AG04450 (cell line): Measurements from ENCODE around the gene NINL. TPM values are rescaled to one million over a fixed set of nuclear protein-coding genes. Genes with fewer than 3 reads are reported as not detected.
"Not testable (repeated sequence)": the region's sequence is repeated elsewhere in the genome, so short reads cannot be mapped to it uniquely, and the experiment has no call there.

Experiments
- CTCF ChIA-PET: fragments of 300-600, 350-600 bp; formaldehyde crosslinking; extraction: SDS; loops from one replicate; lab custom pipeline; 2022; ENCODE audit warnings: antibody characterized with exemption, inconsistent platforms; lab: Charles Lee
- POLR2A ChIA-PET: fragments of 350-600 bp; formaldehyde crosslinking; extraction: SDS; loops from one replicate; lab custom pipeline; 2021; ENCODE audit warnings: antibody characterized with exemption, inconsistent platforms; lab: Yijun Ruan, JAX
- DNase-seq: peaks from one replicate; pipeline ENCODE4 v3.0.0-alpha.2; 2011; ENCODE audit warnings: low read depth, low spot score
- H3K27ac ChIP-seq: one replicate; pipeline ENCODE4 v1.5.1; 2012; ENCODE audit warnings: low read depth, low read length, control low read depth
- H3K27me3 ChIP-seq: one replicate; pipeline ENCODE4 v1.6.0; 2012; ENCODE audit warnings: low read length; ENCODE audit not compliant: control insufficient read depth, insufficient read depth
- H3K4me3 ChIP-seq: 2 replicates; pipeline ENCODE4 v1.5.1; 2011; ENCODE audit warnings: mild to moderate bottlenecking, low read depth, low read length, control low read depth
- H3K9me3 ChIP-seq: 2 replicates; pipeline ENCODE4 v1.5.1; 2012; ENCODE audit warnings: low read length; ENCODE audit not compliant: control insufficient read depth, insufficient read depth
- CTCF ChIP-seq: IDR thresholded peaks from 2 replicates; pipeline ENCODE4 v1.5.1; 2011; ENCODE audit warnings: low read depth, low read length, control low read depth, inconsistent platforms
- polyA plus RNA-seq: library from polyadenylated mRNA; depleted of rRNA; stranded (reverse); fragments of >200 nt; gene quantifications from 2 replicates; pipeline ENCODE4 v1.2.3, GENCODE V29; 2011

The NINL gene
- polyA plus RNA-seq, 1 experiment = 10.4 TPM

GRCh38 chr20:25552977-25553376 lies 32.4 kb downstream of the NINL start:
- no peak for DNase-seq
- TF ChIP-seq CTCF = no peak
- H3K27ac ChIP-seq = no peak overlapping the region
- ChIA-PET CTCF (interaction anchor here (2.6 kb wide), 1 partner anchor 13 kb away, joined by 9 read pairs; no protein-coding TSS in a partner anchor), POLR2A (no interaction called here)
- no peaks in the 10 kb centered on the region for H3K9me3 ChIP-seq
- no peak overlapping the region for H3K4me3 ChIP-seq
- H3K27me3 ChIP-seq = no peaks in the 10 kb centered on the region

GRCh38 chr20:25551413-25552215 lies 33.7 kb downstream of the NINL start:
- ChIA-PET CTCF (interaction anchor here (2.6 kb wide), 1 partner anchor 11 kb away, joined by 9 read pairs; no protein-coding TSS in a partner anchor), POLR2A (interaction anchor here (0.6 kb wide), 1 partner anchor 33 kb away, joined by 3 read pairs; no protein-coding TSS in a partner anchor)
- no peaks in the 10 kb centered on the region for H3K27me3 ChIP-seq
- no peaks in the 10 kb centered on the region for H3K9me3 ChIP-seq
- H3K4me3 ChIP-seq = no peak overlapping the region
- no peak overlapping the region for H3K27ac ChIP-seq
- TF ChIP-seq CTCF = no peak
- DNase-seq = no peak

- POLR2A ChIA-PET, H3K4me3 ChIP-seq, H3K9me3 ChIP-seq, DNase-seq, H3K27ac ChIP-seq, H3K27me3 ChIP-seq, CTCF ChIA-PET: not testable (repeated sequence)
Observed at GRCh38 chr20:25550645-25551337, 34.5 kb downstream of the NINL start.

- POLR2A ChIA-PET = no interaction called here
- CTCF ChIA-PET = interaction anchor here (1.4 kb wide), 1 partner anchor 9 kb away, joined by 8 read pairs; no protein-coding TSS in a partner anchor
- H3K27ac ChIP-seq = no peak overlapping the region
- H3K27me3 ChIP-seq = no peaks in the 10 kb centered on the region
- no peak overlapping the region for H3K4me3 ChIP-seq
- no peak for TF ChIP-seq CTCF
- peak; percentile 29 for DNase-seq
- H3K9me3 ChIP-seq = no peaks in the 10 kb centered on the region
Observed at GRCh38 chr20:25549843-25550477, 35.4 kb downstream of the NINL start.

- Histone ChIP-seq H3K27me3 (no peaks in the 10 kb centered on the region), H3K9me3 (no peaks in the 10 kb centered on the region), H3K4me3 (no peak overlapping the region), H3K27ac (no peak overlapping the region)
- no peak for DNase-seq
- ChIA-PET CTCF (interaction anchor here (0.9 to 1.4 kb wide), 2 partner anchors 9 to 15 kb away, joined by 3 to 8 read pairs; no protein-coding TSS in a partner anchor), POLR2A (no interaction called here)
- TF ChIP-seq CTCF = no peak
Observed at GRCh38 chr20:25549172-25549773, 36.1 kb downstream of the NINL start.
